ENCODE measurements around the gene PMM1.

GRCh38 chr22:41578818-41579217 lies 10.8 kb downstream of the PMM1 start:
- TF ChIP-seq EZH2 (IDR thresholded peaks at IDR 0.05; ENCODE audit: insufficient read depth, poor library complexity, severe bottlenecking) (no peak), EZH2phosphoT487 (IDR thresholded peaks at IDR 0.05; ENCODE audit: insufficient read depth, low read depth) (no peak)

Measured in GM23248 (cell line).